Measurements from ENCODE around the gene PIAS2.
"Not testable (repeated sequence)": the region's sequence is repeated elsewhere in the genome, so short reads cannot be mapped to it uniquely, and the experiment has no call there.

PIAS2 gene

DNA sequence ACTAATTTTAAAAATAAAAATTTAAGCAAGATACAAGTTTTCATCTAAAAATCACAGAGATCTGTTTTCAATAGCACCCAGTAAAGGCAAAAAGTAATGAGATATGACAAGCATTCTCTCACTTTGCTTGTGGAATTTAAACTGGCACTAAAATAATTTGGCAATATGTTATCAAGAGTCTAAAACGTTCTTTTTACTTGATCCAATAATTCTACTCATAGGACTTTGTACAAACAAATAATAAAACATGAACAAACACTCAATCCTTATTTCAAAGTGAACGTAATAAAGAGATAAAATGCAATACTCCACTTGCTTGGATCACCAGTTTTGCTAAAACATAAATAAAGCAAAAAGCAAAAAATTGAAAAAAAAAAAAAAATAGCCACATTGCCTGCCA is 30.4 kb downstream of the PIAS2 start:
- ChIA-PET CTCF (no interaction called here), POLR2A (no interaction called here)
- TF ChIP-seq, protein P1, sequence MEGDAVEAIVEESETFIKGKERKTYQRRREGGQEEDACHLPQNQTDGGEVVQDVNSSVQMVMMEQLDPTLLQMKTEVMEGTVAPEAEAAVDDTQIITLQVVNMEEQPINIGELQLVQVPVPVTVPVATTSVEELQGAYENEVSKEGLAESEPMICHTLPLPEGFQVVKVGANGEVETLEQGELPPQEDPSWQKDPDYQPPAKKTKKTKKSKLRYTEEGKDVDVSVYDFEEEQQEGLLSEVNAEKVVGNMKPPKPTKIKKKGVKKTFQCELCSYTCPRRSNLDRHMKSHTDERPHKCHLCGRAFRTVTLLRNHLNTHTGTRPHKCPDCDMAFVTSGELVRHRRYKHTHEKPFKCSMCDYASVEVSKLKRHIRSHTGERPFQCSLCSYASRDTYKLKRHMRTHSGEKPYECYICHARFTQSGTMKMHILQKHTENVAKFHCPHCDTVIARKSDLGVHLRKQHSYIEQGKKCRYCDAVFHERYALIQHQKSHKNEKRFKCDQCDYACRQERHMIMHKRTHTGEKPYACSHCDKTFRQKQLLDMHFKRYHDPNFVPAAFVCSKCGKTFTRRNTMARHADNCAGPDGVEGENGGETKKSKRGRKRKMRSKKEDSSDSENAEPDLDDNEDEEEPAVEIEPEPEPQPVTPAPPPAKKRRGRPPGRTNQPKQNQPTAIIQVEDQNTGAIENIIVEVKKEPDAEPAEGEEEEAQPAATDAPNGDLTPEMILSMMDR (IDR thresholded peaks at IDR 0.05; ENCODE audit: control extremely low read depth, extremely low read depth, low read depth, missing control alignments): no peak
- no peak for DNase-seq (ENCODE audit: extremely low spot score)

DNA sequence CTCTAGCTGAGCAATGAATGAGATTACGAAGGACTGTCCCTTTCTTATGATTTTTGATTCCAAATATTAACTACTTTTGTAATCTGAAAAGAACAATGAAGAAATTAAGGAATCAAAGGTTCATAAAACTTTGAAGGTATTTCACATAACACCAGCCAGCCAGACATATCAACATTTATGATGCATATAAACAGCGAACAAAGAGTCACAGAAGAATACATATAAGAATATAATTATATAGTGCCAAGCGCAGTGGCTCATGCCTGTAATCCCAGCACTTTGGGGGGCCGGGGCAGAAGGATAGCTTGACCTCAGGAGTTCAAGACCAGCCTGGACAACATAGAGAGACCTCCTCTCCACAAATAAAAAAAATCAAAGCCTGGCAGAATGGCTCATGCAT is 34.1 kb downstream of the PIAS2 start:
- TF ChIP-seq, protein P1 (IDR thresholded peaks at IDR 0.05; ENCODE audit: control extremely low read depth, extremely low read depth, low read depth, missing control alignments): no peak
- POLR2A ChIA-PET: no interaction called here
- no peak for DNase-seq (ENCODE audit: extremely low spot score)
- CTCF ChIA-PET: interaction anchor here (0.6 to 1.4 kb wide), 2 partner anchors 13 to 16 kb away, joined by 3 read pairs; no protein-coding TSS in a partner anchor

DNA sequence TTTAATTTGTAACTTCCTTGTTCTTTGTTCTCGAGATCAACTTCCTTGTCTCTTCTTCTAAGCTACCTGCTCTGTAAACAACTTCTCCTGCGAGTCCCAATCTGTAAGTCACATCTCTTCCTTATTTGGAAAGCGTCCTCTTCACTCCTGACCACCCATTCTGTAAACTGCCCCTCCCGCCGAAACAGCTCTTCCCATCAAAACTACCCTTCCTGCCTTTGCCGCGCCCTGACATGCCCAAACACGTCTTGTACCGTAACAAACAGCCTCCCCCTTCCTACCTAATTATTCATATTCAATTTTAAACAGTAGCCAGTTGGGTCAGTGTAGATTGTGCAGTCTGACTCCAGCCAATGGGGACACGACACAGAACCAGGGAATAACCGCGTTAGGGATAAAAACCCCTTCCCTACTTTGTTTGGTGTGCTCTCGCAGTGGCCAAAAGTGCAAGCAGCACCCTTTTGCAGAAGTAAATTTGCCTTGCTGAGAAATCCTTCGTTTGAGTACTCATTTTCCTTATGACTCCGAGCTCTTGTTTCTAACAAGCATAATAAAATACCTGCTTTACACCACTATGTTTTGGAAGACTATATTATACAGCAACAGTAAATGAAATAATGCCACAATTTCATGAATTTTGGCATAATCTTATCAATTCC is 39.8 kb downstream of the PIAS2 start:
- TF ChIP-seq, protein P1 (IDR thresholded peaks at IDR 0.05; ENCODE audit: control extremely low read depth, extremely low read depth, low read depth, missing control alignments): no peak
- DNase-seq (ENCODE audit: extremely low spot score): no peak
- CTCF ChIA-PET: interaction anchor here (1.1 to 1.5 kb wide), 2 partner anchors 16 to 17 kb away, joined by 3 read pairs; no protein-coding TSS in a partner anchor
- POLR2A ChIA-PET: no interaction called here

DNA sequence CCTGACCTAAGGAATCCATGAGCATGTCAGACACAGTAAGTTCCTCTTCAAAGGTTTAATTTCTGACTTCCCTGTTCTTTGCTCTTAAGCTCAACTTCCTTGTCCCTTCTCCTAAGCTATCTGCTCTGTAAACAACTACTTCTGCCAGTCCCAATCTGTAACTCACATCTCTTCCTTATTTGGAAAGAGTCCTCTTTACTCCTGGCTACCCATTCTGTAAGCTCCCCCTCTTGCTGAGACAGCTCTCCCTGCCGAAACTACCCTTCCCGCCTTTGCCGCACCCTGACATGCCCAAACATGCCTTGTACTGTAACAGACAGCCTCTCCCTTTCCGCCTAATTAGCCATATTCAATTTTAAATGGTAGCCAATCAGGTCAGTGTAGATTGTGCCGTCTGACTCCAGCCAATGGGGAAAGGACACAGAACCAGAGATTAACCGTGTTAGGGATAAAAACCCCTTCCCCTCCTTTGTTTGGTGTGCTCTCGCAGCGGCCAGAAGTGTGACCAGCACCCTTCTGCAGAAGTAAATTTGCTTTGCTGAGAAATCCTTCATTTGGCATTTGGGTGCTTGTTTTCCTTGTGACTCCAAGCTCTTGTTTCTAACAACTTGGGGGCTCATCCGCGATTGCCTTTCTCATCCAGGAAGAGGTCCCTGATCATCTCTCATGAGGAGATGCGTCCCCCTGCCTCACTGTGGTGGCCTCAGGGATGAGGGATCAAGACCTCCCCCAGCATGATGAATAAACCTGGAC is 49.0 kb downstream of the PIAS2 start:
- CTCF ChIA-PET: interaction anchor here (0.9 kb wide), 1 partner anchor 82 kb away, joined by 3 read pairs; no protein-coding TSS in a partner anchor
- DNase-seq (ENCODE audit: extremely low spot score): no peak
- TF ChIP-seq, protein P1 (IDR thresholded peaks at IDR 0.05; ENCODE audit: control extremely low read depth, extremely low read depth, low read depth, missing control alignments): no peak
- POLR2A ChIA-PET: no interaction called here

DNA sequence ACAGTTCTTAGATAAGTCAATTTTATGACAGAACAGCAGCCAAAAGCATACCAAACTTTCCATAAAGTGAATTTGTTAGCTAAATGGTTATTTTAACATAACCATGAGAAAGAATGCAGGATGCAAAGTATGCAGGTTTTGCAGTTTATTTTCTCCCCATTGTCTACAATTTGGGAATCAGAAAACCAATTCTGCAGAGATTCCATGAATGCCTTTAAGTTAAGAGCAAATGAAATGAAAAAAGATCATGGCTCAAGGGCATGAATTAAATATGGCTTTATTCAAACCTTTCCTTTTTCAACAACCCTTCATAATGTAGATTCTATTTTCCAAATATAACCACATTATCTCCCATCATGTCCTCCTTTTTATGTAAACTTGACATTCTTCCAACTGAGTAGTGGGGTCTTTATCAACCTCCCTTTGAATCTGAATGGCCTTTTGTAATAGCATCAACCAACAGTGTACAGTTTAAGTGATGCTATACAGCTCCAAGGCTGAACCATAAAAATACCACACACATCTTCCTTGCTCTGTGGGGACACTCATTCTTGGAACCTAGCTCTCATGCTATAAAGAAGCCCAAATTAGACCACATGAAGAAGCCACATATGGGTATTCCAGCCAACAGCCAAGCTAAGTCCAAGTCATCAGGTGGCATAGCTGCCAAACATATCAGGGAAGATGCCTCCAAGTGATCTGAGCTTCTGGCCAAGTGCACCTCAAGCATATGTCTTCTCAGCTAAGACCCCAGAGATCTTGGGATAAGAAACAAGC is 49.8 kb downstream of the PIAS2 start:
- ChIA-PET CTCF (interaction anchor here (1.1 kb wide), 1 partner anchor 16 kb away, joined by 3 read pairs; no protein-coding TSS in a partner anchor), POLR2A (no interaction called here)
- TF ChIP-seq, protein P1 (IDR thresholded peaks at IDR 0.05; ENCODE audit: control extremely low read depth, extremely low read depth, low read depth, missing control alignments): no peak
- no peak for DNase-seq (ENCODE audit: extremely low spot score)

DNA sequence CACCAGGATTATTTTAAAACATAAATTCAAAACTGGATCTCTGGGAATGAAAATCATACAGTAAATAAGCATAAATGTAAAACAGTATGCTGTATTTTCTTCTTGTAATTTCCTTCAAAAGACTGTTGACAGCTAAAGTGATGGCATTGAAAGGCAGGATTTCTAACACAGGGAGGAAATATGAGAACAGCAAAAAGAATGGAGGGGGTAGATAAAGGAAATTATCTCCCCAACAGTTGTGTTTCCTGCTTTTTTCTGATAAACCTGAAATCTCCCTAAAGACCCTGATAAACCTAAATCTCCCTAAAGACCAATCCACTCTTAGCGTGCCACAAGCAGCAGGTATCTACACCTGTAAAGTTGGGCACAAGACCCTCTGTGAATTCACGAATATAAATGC is 50.8 kb downstream of the PIAS2 start:
- CTCF ChIA-PET: interaction anchor here (1.1 kb wide), 1 partner anchor 17 kb away, joined by 3 read pairs; no protein-coding TSS in a partner anchor
- POLR2A ChIA-PET: no interaction called here
- DNase-seq (ENCODE audit: extremely low spot score): no peak
- TF ChIP-seq, protein P1 (IDR thresholded peaks at IDR 0.05; ENCODE audit: control extremely low read depth, extremely low read depth, low read depth, missing control alignments): no peak

DNA sequence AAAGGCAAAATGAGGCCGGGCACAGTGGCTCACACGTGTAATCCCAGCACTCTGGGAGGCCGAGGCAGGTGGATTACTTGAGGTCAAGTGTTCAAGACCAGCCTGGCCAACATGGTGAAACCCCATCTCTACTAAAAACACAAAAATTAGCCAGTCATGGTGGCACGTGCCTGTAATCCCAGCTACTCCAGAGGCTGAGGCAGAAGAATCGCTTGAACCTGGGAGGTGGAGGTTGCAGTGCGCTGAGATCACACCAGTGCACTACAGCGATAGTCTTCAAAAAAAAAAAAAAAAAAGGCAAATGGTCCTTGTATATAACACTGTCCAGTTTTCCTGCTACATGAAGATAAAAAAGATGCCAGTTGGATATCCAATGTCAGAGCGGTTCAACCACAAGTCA is 52.1 kb downstream of the PIAS2 start:
- CTCF ChIA-PET: interaction anchor here (1.3 kb wide), 1 partner anchor 14 kb away, joined by 3 read pairs; no protein-coding TSS in a partner anchor
- POLR2A ChIA-PET; DNase-seq (ENCODE audit: extremely low spot score): not testable (repeated sequence)
